Immature natural killer cell (primary cell): Measurements from ENCODE around the gene PRMT7. TPM values are rescaled to one million over a fixed set of nuclear protein-coding genes. Genes with fewer than 3 reads are reported as not detected.

ENCODE experiments used
- DNase-seq, 3 donors: peaks; one replicate each; pipeline ENCODE4 v3.0.0; 2022; ENCODE audit warnings: mixed read lengths in 1 of 3
- H3K27ac Mint-ChIP-seq, 6 donors: one replicate each; pipeline ENCODE4 v1.8.0; 2020; ENCODE audit warnings: mixed read lengths in 6 of 6, mild to moderate bottlenecking in 5 of 6, inconsistent platforms in 4 of 6, moderate library complexity in 3 of 6
- H3K27me3 Mint-ChIP-seq, 3 donors: one replicate each; pipeline ENCODE4 v1.8.0; 2020 to 2021; ENCODE audit warnings: low read depth in 3 of 3, mild to moderate bottlenecking in 3 of 3, mixed read lengths in 3 of 3, moderate library complexity in 3 of 3, inconsistent platforms in 1 of 3
- H3K36me3 Mint-ChIP-seq, 3 donors: one replicate each; pipeline ENCODE4 v1.8.0; 2020; ENCODE audit warnings: mixed read lengths in 3 of 3, inconsistent platforms in 2 of 3, mild to moderate bottlenecking in 2 of 3
- H3K4me1 Mint-ChIP-seq, 2 donors: one replicate each; pipeline ENCODE4 v1.8.0; 2020; ENCODE audit warnings: inconsistent platforms in 2 of 2, mild to moderate bottlenecking in 2 of 2, mixed read lengths in 2 of 2, moderate library complexity in 1 of 2
- H3K4me3 Mint-ChIP-seq, 5 donors: one replicate each; pipeline ENCODE4 v1.8.0; 2020; ENCODE audit warnings: mild to moderate bottlenecking in 5 of 5, mixed read lengths in 5 of 5, inconsistent platforms in 3 of 5, moderate library complexity in 3 of 5
- H3K9me3 Mint-ChIP-seq, 6 donors: one replicate each; pipeline ENCODE4 v1.8.0; 2020; ENCODE audit warnings: mild to moderate bottlenecking in 6 of 6, mixed read lengths in 6 of 6, inconsistent platforms in 4 of 6, moderate library complexity in 3 of 6
- polyA plus RNA-seq, 3 donors: library from polyadenylated mRNA; unstranded; fragments of 300-500 nt; fragmentation: Illumina TruSeq; gene quantifications; one replicate each; pipeline ENCODE4 v1.2.3, GENCODE V29; 2021

PRMT7 gene
- polyA plus RNA-seq, 3 donors from 2014 or later = 30.8 to 51.8 (median 44.2) TPM

- Mint-ChIP-seq H3K27ac (no peak overlapping the region), H3K36me3 (no peaks in the 10 kb centered on the region), H3K9me3 (no peaks in the 10 kb centered on the region), H3K4me1 (peaks cover 2 to 14% of the 10 kb centered on the region in 2 donors), H3K27me3 (peaks cover 2 to 5% (median 4%) of the 10 kb centered on the region in 3 donors), H3K4me3 (no peak overlapping the region)
- no peak for DNase-seq
Measured at GRCh38 chr16:68375801-68376536, 65.2 kb downstream of the PRMT7 start.

- no peaks in the 10 kb centered on the region for H3K36me3 Mint-ChIP-seq
- DNase-seq = no peak
- no peaks in the 10 kb centered on the region for H3K9me3 Mint-ChIP-seq
- peaks cover 0 to 10% of the 10 kb centered on the region in 2 donors for H3K4me1 Mint-ChIP-seq
- no peak overlapping the region for H3K4me3 Mint-ChIP-seq
- H3K27me3 Mint-ChIP-seq = peaks cover 2 to 5% (median 4%) of the 10 kb centered on the region in 3 donors
- no peak overlapping the region for H3K27ac Mint-ChIP-seq
Measured at GRCh38 chr16:68376590-68376989, 65.8 kb downstream of the PRMT7 start.

GRCh38 chr16:68377221-68377620, 66.4 kb downstream of the PRMT7 start:
- H3K27ac Mint-ChIP-seq = no peak overlapping the region
- no peak overlapping the region for H3K4me3 Mint-ChIP-seq
- no peak for DNase-seq
- peaks cover 0 to 4% of the 10 kb centered on the region in 2 donors for H3K4me1 Mint-ChIP-seq
- peaks cover 2 to 4% (median 3%) of the 10 kb centered on the region in 3 donors for H3K27me3 Mint-ChIP-seq
- H3K36me3 Mint-ChIP-seq = no peaks in the 10 kb centered on the region
- H3K9me3 Mint-ChIP-seq = no peaks in the 10 kb centered on the region

- no peak for DNase-seq
- Mint-ChIP-seq H3K27ac (no peak overlapping the region), H3K36me3 (no peaks in the 10 kb centered on the region), H3K9me3 (no peaks in the 10 kb centered on the region), H3K27me3 (peaks cover 2 to 6% (median 3%) of the 10 kb centered on the region in 3 donors), H3K4me1 (peaks cover 0 to 1% of the 10 kb centered on the region in 2 donors), H3K4me3 (no peak overlapping the region)
Measured at GRCh38 chr16:68377667-68378393, 67.0 kb downstream of the PRMT7 start.

- Mint-ChIP-seq H3K9me3 (no peaks in the 10 kb centered on the region), H3K36me3 (no peaks in the 10 kb centered on the region), H3K27ac (no peak overlapping the region), H3K4me1 (no peaks in the 10 kb centered on the region), H3K27me3 (peaks cover 0 to 2% (median 0%) of the 10 kb centered on the region in 3 donors), H3K4me3 (no peak overlapping the region)
- no peak for DNase-seq
Measured at GRCh38 chr16:68378436-68379415, 67.9 kb downstream of the PRMT7 start.

- Mint-ChIP-seq H3K4me3 (no peak overlapping the region), H3K27me3 (peaks cover 0 to 2% (median 0%) of the 10 kb centered on the region in 3 donors), H3K27ac (no peak overlapping the region), H3K4me1 (no peaks in the 10 kb centered on the region), H3K9me3 (no peaks in the 10 kb centered on the region), H3K36me3 (no peaks in the 10 kb centered on the region)
- no peak for DNase-seq
Measured at GRCh38 chr16:68379472-68380347, 68.9 kb downstream of the PRMT7 start.

- Mint-ChIP-seq H3K4me1 (no peaks in the 10 kb centered on the region), H3K27me3 (peaks cover 0 to 4% (median 2%) of the 10 kb centered on the region in 3 donors), H3K4me3 (no peak overlapping the region), H3K27ac (no peak overlapping the region), H3K9me3 (no peaks in the 10 kb centered on the region), H3K36me3 (no peaks in the 10 kb centered on the region)
- no peak for DNase-seq
Measured at GRCh38 chr16:68380348-68380670, 69.5 kb downstream of the PRMT7 start.

- H3K27me3 Mint-ChIP-seq = peaks cover 0 to 6% (median 3%) of the 10 kb centered on the region in 3 donors
- H3K4me1 Mint-ChIP-seq = no peaks in the 10 kb centered on the region
- DNase-seq = no peak
- H3K4me3 Mint-ChIP-seq = no peak overlapping the region
- H3K9me3 Mint-ChIP-seq = no peaks in the 10 kb centered on the region
- H3K36me3 Mint-ChIP-seq = no peaks in the 10 kb centered on the region
- no peak overlapping the region for H3K27ac Mint-ChIP-seq
Measured at GRCh38 chr16:68380676-68381362, 70.0 kb downstream of the PRMT7 start.

- Mint-ChIP-seq H3K27ac (no peak overlapping the region), H3K4me3 (no peak overlapping the region), H3K27me3 (peaks cover 0 to 6% (median 3%) of the 10 kb centered on the region in 3 donors), H3K9me3 (no peaks in the 10 kb centered on the region), H3K4me1 (no peaks in the 10 kb centered on the region), H3K36me3 (no peaks in the 10 kb centered on the region)
- DNase-seq = no peak
Measured at GRCh38 chr16:68381363-68381724, 70.5 kb downstream of the PRMT7 start.

- Mint-ChIP-seq H3K4me1 (no peaks in the 10 kb centered on the region), H3K9me3 (no peaks in the 10 kb centered on the region), H3K4me3 (no peak overlapping the region), H3K36me3 (no peaks in the 10 kb centered on the region), H3K27me3 (peaks cover 0 to 6% (median 3%) of the 10 kb centered on the region in 3 donors), H3K27ac (peak overlapping the region in 1 of 6 donors; percentile 63)
- DNase-seq = no peak
Measured at GRCh38 chr16:68382296-68382718, 71.5 kb downstream of the PRMT7 start.

GRCh38 chr16:68383858-68384257, 73.0 kb downstream of the PRMT7 start:
- H3K27me3 Mint-ChIP-seq = peaks cover 0 to 6% (median 3%) of the 10 kb centered on the region in 3 donors
- H3K9me3 Mint-ChIP-seq = no peaks in the 10 kb centered on the region
- no peaks in the 10 kb centered on the region for H3K4me1 Mint-ChIP-seq
- DNase-seq = no peak
- no peaks in the 10 kb centered on the region for H3K36me3 Mint-ChIP-seq
- H3K27ac Mint-ChIP-seq = peak overlapping the region in 1 of 6 donors; percentile 40
- H3K4me3 Mint-ChIP-seq = no peak overlapping the region

- H3K27me3 Mint-ChIP-seq = peaks cover 0 to 6% (median 3%) of the 10 kb centered on the region in 3 donors
- no peaks in the 10 kb centered on the region for H3K9me3 Mint-ChIP-seq
- no peaks in the 10 kb centered on the region for H3K4me1 Mint-ChIP-seq
- no peak for DNase-seq
- peak overlapping the region in 1 of 6 donors; percentile 3 for H3K27ac Mint-ChIP-seq
- H3K4me3 Mint-ChIP-seq = no peak overlapping the region
- no peaks in the 10 kb centered on the region for H3K36me3 Mint-ChIP-seq
Measured at GRCh38 chr16:68384288-68385161, 73.7 kb downstream of the PRMT7 start.
